ENCODE data around the gene KRT77. TPM values are rescaled to one million over a fixed set of nuclear protein-coding genes. Genes with fewer than 3 reads are reported as not detected.

Gene KRT77
- total and polyA plus RNA-seq, 10 of the 15 experiments (the other 5 are each of a cell fraction or from before 2014, with no cell fraction given): not detected

DNA sequence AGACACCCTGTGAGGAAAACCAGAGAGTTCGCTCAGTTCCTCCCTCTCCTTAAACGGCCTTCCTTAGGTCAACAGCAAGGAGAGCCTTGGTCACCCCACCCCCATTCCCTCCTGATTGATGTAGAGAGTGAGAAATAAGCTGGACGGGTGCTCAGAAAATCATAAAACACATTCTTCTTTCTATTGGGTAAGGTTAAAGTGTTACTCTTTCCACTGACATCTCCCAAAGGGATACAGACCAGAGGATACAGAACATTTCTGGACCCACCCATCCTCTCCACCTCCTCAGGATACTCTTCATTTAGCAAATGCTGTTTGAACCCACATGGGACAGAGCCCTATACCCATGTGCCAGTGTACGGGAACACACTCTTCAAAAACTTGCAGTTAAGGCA is 11.6 kb upstream of the KRT77 start:
- Histone ChIP-seq H3K9ac (ENCODE audit: control insufficient read depth, insufficient read depth, low read length) (no peak overlapping the region), H3K36me3 (ENCODE audit: control insufficient read depth in 2 of 2, insufficient read depth in 2 of 2, low read length in 1 of 2) (no peaks in the 10 kb centered on the region), H4K20me1 (ENCODE audit: control insufficient read depth, insufficient read depth) (no peaks in the 10 kb centered on the region), H2AFZ (ENCODE audit: control insufficient read depth, low read depth, low read length) (no peak overlapping the region), H3K79me2 (ENCODE audit: control insufficient read depth, insufficient read depth, low read length) (no peaks in the 10 kb centered on the region), H3K4me2 (ENCODE audit: control insufficient read depth, insufficient read depth) (no peak overlapping the region), H3K27ac (ENCODE audit: control insufficient read depth, insufficient read depth) (no peak overlapping the region), H3K9me3 (replicated peaks; ENCODE audit: control insufficient read depth, insufficient read depth, low read length) (no peaks in the 10 kb centered on the region), H3K4me3 (no peak overlapping the region), H3K4me1 (ENCODE audit: control insufficient read depth, insufficient read depth, low read length) (no peaks in the 10 kb centered on the region), H3K27me3 (replicated peaks in 1 of 2; ENCODE audit: control insufficient read depth in 2 of 2, insufficient read depth in 2 of 2, low read length in 1 of 2) (peaks cover 3 to 8% of the 10 kb centered on the region in 2 experiments; a peak in 3 of 4 replicates)
- ChIA-PET RAD21 (ENCODE audit: unreplicated experiment) (no interaction called here), CTCF (interaction anchor here (0.6 kb wide), 1 partner anchor 76 kb away, joined by 3 read pairs; no protein-coding TSS in a partner anchor), POLR2A (no interaction called here), SMC1A (ENCODE audit: uncharacterized antibody, unreplicated experiment) (no interaction called here)
- ATAC-seq (no peak), DNase-seq (ENCODE audit: low read depth, low spot score) (no peak), FAIRE-seq (no peak)
- intact Hi-C loops (cut with micrococcal nuclease; ENCODE audit: unreplicated experiment) (no loop called here), in situ Hi-C loops (cut with MboI) (no loop called here)
- no TSS peak for BruUV-seq (replicated peaks)
- WGBS (ENCODE audit: insufficient coverage, insufficient replicate concordance, low lambda C conversion rate, missing lambda C conversion rate): 35% methylated on average over 4 of the region's 4 CpGs
- TF ChIP-seq RUNX3 (IDR thresholded peaks at IDR 0.05; ENCODE audit: low read length): no peak
- TF ChIP-seq NKRF (conservative IDR thresholded peaks at IDR 0.05): no peak
- TF ChIP-seq PAX5 (IDR thresholded peaks at IDR 0.05; ENCODE audit: borderline replicate concordance, low read depth, low read length): no peak
- TF ChIP-seq PBX3 (IDR thresholded peaks at IDR 0.05; ENCODE audit: insufficient replicate concordance, low read depth, low read length): no peak
- TF ChIP-seq IKZF1 (conservative IDR thresholded peaks at IDR 0.05): no peak
- TF ChIP-seq FOS (IDR thresholded peaks at IDR 0.05; ENCODE audit: borderline replicate concordance, extremely low read depth, insufficient read length): no peak
- TF ChIP-seq NR2C2 (IDR thresholded peaks at IDR 0.05; ENCODE audit: borderline replicate concordance, control insufficient read depth, insufficient read length, low read depth): no peak
- TF ChIP-seq, protein P1, sequence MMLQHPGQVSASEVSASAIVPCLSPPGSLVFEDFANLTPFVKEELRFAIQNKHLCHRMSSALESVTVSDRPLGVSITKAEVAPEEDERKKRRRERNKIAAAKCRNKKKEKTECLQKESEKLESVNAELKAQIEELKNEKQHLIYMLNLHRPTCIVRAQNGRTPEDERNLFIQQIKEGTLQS (IDR thresholded peaks at IDR 0.05; ENCODE audit: borderline replicate concordance, extremely low read depth, low read depth, low read length): no peak
- TF ChIP-seq, protein P2, sequence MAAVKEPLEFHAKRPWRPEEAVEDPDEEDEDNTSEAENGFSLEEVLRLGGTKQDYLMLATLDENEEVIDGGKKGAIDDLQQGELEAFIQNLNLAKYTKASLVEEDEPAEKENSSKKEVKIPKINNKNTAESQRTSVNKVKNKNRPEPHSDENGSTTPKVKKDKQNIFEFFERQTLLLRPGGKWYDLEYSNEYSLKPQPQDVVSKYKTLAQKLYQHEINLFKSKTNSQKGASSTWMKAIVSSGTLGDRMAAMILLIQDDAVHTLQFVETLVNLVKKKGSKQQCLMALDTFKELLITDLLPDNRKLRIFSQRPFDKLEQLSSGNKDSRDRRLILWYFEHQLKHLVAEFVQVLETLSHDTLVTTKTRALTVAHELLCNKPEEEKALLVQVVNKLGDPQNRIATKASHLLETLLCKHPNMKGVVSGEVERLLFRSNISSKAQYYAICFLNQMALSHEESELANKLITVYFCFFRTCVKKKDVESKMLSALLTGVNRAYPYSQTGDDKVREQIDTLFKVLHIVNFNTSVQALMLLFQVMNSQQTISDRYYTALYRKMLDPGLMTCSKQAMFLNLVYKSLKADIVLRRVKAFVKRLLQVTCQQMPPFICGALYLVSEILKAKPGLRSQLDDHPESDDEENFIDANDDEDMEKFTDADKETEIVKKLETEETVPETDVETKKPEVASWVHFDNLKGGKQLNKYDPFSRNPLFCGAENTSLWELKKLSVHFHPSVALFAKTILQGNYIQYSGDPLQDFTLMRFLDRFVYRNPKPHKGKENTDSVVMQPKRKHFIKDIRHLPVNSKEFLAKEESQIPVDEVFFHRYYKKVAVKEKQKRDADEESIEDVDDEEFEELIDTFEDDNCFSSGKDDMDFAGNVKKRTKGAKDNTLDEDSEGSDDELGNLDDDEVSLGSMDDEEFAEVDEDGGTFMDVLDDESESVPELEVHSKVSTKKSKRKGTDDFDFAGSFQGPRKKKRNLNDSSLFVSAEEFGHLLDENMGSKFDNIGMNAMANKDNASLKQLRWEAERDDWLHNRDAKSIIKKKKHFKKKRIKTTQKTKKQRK (IDR thresholded peaks at IDR 0.05; ENCODE audit: low read depth, low read length): no peak
- TF ChIP-seq, protein P3, sequence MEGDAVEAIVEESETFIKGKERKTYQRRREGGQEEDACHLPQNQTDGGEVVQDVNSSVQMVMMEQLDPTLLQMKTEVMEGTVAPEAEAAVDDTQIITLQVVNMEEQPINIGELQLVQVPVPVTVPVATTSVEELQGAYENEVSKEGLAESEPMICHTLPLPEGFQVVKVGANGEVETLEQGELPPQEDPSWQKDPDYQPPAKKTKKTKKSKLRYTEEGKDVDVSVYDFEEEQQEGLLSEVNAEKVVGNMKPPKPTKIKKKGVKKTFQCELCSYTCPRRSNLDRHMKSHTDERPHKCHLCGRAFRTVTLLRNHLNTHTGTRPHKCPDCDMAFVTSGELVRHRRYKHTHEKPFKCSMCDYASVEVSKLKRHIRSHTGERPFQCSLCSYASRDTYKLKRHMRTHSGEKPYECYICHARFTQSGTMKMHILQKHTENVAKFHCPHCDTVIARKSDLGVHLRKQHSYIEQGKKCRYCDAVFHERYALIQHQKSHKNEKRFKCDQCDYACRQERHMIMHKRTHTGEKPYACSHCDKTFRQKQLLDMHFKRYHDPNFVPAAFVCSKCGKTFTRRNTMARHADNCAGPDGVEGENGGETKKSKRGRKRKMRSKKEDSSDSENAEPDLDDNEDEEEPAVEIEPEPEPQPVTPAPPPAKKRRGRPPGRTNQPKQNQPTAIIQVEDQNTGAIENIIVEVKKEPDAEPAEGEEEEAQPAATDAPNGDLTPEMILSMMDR (IDR thresholded peaks at IDR 0.05 in 2 of 3, conservative IDR thresholded peaks at IDR 0.05 in 1 of 3; ENCODE audit: control insufficient read depth in 2 of 3, extremely low read depth in 1 of 3, insufficient read depth in 1 of 3, low read depth in 3 of 3, low read length in 3 of 3): no peak
- no peak for TF ChIP-seq STAT3 (IDR thresholded peaks at IDR 0.05; ENCODE audit: low read depth, low read length)
- no peak for TF ChIP-seq NFXL1 (IDR thresholded peaks at IDR 0.05; ENCODE audit: borderline replicate concordance)
- no peak for TF ChIP-seq STAT1 (conservative IDR thresholded peaks at IDR 0.05)

Measured in GM12878 (cell line).